NCI-H774 (cell line): ENCODE results near the gene CTNNA2.

Experiments used
- DNase-seq: peaks from one replicate; lab custom pipeline; 2025; lab: John Stamatoyannopoulos, UW

The CTNNA2 gene

GRCh38 chr2:79512442-79513401 is at the start of gene CTNNA2:
CTNNA2 (plus strand) TSS chr2:79513051.
- peak; percentile 88 for DNase-seq

- DNase-seq: no peak
Observed at GRCh38 chr2:79487399-79487798, 25.5 kb upstream of the CTNNA2 start.

DNA sequence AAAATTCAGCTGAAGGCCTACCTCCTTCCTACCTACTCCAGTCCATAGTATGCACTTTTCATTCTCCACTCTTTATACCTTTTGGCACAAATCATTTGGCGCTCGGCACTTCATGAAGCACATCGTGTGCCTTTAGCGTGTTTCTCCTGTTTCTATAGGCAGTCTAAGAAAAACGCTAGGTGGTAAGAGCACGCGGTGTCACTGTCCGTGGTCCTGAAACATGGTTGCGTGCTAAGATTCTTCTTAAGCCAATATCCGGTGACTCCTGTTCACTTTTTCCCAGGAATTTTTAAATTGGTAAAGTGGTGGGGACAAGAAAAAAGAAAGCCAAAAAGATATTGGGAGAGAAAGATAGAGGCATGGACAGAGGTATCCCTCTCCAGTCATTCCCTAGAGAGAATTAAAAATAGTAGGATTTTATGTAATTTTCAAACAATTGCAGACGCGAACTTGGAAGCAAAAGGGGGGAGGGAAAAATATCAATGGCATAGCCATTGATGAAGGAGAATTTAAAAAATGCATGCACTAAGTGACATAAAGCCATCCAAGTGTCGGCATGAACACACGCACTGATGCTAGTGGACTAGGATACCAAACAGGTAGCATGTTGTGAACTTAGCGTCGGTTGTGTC is 1.4 kb upstream of the CTNNA2 start:
- DNase-seq: no peak

GRCh38 chr2:79513711-79514110 is 860 bp downstream of the CTNNA2 start:
- DNase-seq: no peak

GRCh38 chr2:79529636-79530035 is 16.8 kb downstream of the CTNNA2 start:
- no peak for DNase-seq

DNA sequence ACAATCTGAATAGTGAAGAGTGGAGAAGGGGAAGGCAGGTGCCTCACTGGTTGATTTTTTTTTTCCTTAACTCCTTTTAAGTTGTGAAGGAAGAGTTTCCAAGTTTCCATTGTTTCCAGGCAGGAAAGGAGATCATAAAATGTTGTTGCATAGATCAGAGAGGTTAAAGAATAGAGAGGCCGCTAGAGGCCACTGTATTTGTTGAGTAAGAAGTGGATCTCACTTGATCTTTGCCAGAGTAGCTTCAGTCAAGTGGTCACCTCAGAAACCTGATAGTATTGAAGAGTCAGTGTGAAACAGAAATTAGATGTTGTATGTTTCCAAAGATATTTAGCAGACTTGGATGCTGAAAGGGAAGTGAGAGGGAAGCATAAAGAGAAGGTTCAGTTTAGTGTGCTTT is 17.6 kb downstream of the CTNNA2 start:
- DNase-seq: no peak

DNA sequence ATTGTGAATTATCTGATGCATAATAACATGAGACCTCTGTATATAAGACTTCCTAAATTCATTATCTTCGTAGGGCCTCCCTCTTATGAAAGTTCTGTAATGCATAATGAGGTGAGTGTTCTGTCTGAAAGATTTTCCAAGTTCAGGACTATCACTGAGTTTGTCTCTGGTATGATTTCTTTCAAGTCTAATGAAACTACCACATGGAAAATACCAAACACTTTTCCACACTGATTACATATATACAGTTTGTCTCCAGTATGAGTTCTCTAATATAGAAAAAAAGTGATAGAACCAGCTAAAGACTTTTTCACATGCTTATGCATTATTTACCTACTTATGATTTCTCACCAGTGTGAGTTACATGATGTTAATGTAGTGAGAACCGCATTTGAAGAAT is 34.7 kb downstream of the CTNNA2 start:
- no peak for DNase-seq

DNA sequence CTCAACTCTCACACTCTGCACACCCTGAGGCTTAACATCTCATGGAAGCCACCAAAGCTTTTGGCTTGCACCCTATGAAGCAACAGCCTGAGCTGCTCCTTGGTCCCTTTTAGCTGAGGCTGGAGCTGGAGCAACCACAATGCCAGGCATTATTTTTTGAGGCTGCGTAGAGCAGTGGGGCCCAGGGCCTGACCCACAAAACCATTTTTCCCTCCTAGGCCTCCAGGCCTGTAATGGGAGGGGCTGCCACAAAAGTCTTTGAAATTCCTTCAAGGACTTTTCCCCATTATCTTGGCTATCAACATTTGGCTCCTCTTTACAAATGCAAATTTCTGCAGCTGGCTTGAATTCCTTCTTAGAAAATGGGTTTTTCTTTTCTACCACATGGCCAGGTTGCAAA is 39.8 kb downstream of the CTNNA2 start:
- no peak for DNase-seq

DNA sequence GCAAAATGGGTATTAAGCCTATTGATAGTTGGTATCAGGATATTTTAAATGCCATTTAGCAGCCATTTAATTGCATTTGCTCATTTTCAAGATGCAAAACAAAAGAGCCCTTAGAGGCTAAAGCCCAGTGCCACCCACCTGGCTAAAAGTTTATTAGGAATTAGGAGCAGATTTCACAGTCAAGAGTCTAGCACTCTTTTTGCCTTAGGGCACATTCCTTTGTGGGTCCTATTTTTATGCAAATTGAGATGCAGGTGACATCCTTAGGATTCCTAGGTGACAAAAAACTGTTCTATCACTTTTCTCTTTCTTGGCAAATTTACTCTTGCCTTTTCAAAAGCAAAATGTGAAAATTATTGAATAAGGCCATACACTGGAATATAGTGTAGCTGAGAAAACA is 42.0 kb downstream of the CTNNA2 start:
- no peak for DNase-seq

GRCh38 chr2:79564065-79564464 is 51.2 kb downstream of the CTNNA2 start:
- DNase-seq: no peak

DNA sequence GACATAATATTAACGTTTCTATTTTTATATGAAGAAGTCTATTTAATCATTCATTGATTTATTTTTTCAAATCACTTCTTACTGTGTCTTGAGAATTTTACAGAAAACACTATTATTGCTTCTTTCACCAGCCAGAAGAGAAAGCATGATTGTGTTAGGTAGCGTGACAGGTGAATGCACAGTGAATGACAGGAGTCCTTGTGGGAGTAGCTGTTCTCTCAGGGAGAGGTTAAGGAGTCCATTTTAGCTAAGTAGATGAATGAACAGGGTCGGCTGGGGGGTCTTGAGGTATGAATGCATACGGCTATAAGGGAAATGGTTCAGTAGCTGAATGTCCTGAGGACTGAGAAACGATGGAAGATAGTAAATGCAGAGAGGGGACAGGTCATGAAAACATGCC is 56.2 kb downstream of the CTNNA2 start:
- DNase-seq: no peak

DNA sequence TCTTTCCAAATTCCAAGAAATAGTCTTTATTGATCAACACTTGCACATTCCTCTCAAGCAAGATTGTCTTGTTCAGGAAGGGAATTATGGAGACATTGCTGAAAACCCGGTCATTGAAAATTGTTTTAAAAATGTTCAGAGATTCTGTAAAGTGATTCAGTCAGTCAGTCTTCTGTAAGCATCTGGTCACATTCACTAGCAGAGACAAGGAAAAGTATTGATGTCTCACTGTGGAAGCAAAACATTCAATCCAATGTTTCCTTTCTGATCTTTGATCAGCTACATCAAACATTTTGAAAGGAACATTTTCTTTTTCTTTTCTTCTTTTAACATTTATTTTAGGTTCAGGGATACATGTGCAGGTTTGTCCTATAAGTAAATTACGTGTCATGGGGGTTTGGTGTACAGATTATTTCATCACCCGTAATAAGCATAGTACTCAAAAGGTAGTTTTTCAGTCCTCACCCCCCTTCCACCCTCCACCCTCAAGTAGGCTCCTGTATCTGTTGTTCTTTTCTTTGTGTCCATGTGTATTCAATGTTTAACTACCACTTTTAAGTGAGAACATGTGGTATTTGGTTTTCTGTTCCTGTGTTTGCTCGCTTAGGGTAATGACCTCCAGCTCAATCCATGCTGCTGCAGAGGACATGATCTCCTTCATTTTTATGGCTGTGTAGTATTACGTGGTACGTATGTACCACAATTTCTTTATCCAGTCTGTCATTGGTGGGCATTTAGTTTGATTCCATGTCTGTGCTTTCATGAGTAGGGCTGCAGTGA is 61.2 kb downstream of the CTNNA2 start:
- peak; percentile 29 for DNase-seq

GRCh38 chr2:79576451-79576850 is 63.6 kb downstream of the CTNNA2 start:
- DNase-seq: no peak

- DNase-seq: no peak
Observed at GRCh38 chr2:79578952-79579351, 66.1 kb downstream of the CTNNA2 start.

DNA sequence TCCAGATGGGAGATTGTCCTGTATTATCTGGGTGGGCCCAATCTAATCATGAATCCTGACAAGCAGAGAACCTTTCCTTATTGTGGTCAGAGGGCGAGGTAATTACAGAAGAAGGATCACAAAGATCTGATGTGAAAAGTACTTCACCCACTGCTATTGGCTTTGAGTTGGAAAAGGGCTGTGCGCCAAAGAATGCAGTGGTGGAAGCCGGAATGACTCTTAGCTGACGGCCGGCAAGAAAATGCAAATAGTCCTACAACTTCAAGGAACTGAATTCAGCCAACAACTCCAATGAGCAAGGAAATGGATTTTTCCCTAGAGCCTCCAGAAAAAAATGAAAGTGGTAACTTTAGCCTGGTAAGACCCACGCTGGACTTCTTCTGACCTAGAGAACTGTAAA is 67.3 kb downstream of the CTNNA2 start:
- no peak for DNase-seq

DNA sequence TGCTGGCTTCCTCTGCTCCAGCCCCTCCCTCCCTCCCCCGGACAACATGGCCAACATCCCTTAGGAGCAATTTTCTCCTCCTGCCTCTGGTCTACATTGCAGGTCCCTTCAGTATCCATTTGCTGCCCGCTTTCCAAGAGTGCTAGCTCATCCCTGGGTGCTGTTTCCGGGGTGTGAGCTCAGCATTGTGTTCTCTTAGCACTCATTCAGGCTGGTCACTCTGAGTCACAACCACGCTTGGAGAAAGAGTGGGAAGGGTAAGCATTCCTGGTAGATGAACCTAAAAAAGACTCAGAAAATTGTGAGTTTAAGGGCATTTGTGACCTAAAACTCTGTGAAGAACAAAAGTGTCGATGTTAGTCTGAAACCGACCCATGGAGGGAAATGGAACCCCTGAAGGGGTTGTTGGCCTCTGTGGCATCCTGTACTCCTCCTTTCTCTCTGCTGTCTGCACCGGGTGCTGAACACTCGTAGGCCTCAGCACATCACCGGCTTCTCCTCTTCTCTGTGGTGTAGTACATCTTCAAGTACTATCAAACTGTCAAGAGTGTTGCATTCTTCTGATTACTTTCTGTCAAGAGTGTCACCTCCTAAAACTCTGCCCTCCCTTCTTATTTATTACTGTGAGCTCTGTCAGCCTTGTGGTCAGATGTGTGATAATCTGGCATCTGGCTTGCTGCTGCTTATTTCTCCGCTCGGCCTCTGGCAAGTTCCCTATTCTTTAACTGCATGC is 73.0 kb downstream of the CTNNA2 start:
- no peak for DNase-seq

- DNase-seq: no peak
Observed at GRCh38 chr2:79591281-79591680, 78.4 kb downstream of the CTNNA2 start.

- no peak for DNase-seq
Observed at GRCh38 chr2:79593237-79593867, 80.5 kb downstream of the CTNNA2 start.

DNA sequence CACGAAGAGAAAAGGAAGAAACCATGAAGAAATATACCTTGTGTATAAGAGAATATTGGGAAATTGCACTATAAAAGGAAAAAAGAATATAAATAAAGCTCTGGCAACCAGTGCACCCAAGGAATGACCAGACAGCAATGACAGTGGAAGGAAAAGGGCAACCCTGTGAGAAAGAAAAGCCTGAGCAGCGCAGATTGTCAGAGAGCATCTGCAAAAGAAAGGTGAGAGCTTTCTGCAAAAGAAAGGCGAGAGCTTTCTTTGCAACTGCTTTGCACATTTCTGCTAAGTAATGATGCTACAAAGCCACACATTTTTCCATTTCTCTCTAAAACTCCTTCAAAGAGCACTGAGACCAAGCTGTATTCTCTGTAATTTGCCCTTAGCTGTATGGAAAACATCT is 83.6 kb downstream of the CTNNA2 start:
- no peak for DNase-seq

DNA sequence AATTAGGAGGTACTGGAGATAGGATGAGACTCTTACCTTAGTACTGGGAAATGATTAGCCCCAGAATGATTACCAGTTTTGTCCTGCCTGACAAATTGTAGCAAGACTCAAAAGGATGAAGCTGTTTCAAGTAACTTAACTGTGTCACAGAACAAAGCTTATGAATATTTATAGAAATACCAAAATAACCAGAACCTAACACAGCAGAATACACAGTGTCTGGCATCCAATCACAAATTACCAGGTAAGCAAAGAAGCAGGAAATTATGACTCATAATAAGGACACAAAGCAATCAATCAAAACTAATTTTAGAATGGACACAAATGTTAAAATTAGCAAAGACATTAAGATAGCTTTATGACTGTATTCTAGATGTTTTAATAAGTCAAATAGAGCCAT is 91.9 kb downstream of the CTNNA2 start:
- no peak for DNase-seq

DNA sequence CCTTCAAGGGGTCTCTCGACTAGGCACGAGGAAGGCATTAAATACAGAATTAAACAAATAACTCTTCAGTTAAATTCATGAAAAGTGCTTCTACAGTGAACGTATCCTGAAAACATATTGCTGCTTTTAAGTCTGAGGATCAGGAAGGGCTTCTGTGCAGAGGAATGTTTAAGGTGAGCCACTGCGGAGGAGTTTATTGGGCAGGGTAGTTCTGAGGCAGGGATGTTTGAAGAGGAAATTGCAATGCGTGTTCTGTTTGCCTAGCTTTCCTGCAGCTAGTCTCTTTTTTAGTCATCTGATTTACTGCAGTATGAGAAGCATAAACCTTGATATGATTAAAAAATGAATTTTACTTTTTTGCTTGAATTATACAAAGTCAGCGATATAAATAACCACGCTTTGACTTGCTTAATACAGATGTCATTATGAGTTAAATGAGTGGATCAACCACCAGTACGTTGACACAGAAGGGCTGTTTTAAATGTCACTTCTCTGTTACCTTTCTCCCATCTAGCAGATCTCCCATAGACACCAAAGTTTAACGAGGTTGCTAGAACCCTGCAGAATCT is 98.7 kb downstream of the CTNNA2 start:
- DNase-seq: no peak
